Loucy (cell line): ENCODE measurements around the gene RPUSD2.
"Not testable (repeated sequence)": the region's sequence is repeated elsewhere in the genome, so short reads cannot be mapped to it uniquely, and the experiment has no call there.

Experiments
- EZH2phosphoT487 ChIP-seq: fragments of 200-600 bp; IDR thresholded peaks from 2 replicates; pipeline ENCODE4 v1.6.1; 2018; ENCODE audit warnings: antibody characterized with exemption, mild to moderate bottlenecking, moderate library complexity, borderline replicate concordance
- TF ChIP-seq, protein P1 (sequence below): fragments of 200-600 bp; sonication (generic); conservative IDR thresholded peaks from 2 replicates; pipeline ENCODE4 v1.5.1; 2014; ENCODE audit warnings: mild to moderate bottlenecking, antibody characterized with exemption, low read length

DNA sequence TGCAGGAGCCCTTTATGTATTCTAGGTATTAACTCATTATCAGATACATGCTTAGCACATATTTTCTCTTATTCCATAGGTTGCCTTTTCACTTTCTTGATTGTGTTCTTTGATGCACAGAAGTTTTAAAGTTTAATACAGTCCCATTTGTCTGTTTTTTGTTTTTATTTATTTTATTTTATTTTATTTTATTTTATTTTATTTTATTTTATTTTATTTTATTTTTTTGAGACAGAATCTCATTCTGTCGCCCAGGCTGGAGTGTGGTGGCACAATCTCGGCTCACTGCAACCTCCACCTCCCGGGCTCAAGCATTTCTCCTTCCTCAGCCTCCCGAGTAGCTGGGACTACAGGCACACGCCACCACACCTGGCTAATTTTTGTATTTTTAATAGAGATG, 7.8 kb downstream of the RPUSD2 start:
- TF ChIP-seq, protein P1, sequence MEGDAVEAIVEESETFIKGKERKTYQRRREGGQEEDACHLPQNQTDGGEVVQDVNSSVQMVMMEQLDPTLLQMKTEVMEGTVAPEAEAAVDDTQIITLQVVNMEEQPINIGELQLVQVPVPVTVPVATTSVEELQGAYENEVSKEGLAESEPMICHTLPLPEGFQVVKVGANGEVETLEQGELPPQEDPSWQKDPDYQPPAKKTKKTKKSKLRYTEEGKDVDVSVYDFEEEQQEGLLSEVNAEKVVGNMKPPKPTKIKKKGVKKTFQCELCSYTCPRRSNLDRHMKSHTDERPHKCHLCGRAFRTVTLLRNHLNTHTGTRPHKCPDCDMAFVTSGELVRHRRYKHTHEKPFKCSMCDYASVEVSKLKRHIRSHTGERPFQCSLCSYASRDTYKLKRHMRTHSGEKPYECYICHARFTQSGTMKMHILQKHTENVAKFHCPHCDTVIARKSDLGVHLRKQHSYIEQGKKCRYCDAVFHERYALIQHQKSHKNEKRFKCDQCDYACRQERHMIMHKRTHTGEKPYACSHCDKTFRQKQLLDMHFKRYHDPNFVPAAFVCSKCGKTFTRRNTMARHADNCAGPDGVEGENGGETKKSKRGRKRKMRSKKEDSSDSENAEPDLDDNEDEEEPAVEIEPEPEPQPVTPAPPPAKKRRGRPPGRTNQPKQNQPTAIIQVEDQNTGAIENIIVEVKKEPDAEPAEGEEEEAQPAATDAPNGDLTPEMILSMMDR, result not testable (repeated sequence)
- TF ChIP-seq EZH2phosphoT487, result not testable (repeated sequence)
